ENCODE measurements around the gene SLC13A4. TPM values are rescaled to one million over a fixed set of nuclear protein-coding genes. Genes with fewer than 3 reads are reported as not detected.

Gene SLC13A4
- total and polyA plus RNA-seq, 2 of the 13 experiments (the other 11 are each of a cell fraction or from before 2014, with no cell fraction given): 0.04 TPM; not detected in 1

GRCh38 chr7:135662373-135663114, 65.4 kb downstream of the SLC13A4 start, which contains the start of gene STMP1 (continued):
- TF ChIP-seq CEBPG (CRISPR knock-in tag; IDR thresholded peaks at IDR 0.05) (peak; percentile 75), REL (CRISPR knock-in tag; conservative IDR thresholded peaks at IDR 0.05) (peak; percentile 70), ZNF354B (CRISPR knock-in tag; IDR thresholded peaks at IDR 0.05) (0 out of 2 replicates have a peak, but pooled peaks have one; percentile 41), SIX1 (CRISPR knock-in tag; IDR thresholded peaks at IDR 0.05; ENCODE audit: borderline replicate concordance) (no peak), CBX1 (IDR thresholded peaks at IDR 0.05; ENCODE audit: low read depth) (peak; percentile 44), CHD4 (IDR thresholded peaks at IDR 0.05; ENCODE audit: borderline replicate concordance, low read length) (no peak), ZNF564 (CRISPR knock-in tag; IDR thresholded peaks at IDR 0.05) (0 out of 2 replicates have a peak, but pooled peaks have one; percentile 60), ZFP37 (CRISPR knock-in tag; IDR thresholded peaks at IDR 0.05; ENCODE audit: borderline replicate concordance) (peak; percentile 46; the same call in 1 of the 2 replicates), SRSF4 (IDR thresholded peaks at IDR 0.05; ENCODE audit: low read depth, low read length, poor library complexity, severe bottlenecking) (no peak), ZNF234 (CRISPR knock-in tag; conservative IDR thresholded peaks at IDR 0.05) (no peak), RERE (CRISPR knock-in tag; IDR thresholded peaks at IDR 0.05; ENCODE audit: low read depth) (0 out of 2 replicates have a peak, but pooled peaks have one; percentile 31), TEAD2 (CRISPR knock-in tag; IDR thresholded peaks at IDR 0.05) (peak; percentile 88; the same call in 1 of the 2 replicates), ZNF331 (CRISPR knock-in tag; IDR thresholded peaks at IDR 0.05) (peak; percentile 89; the same call in 1 of the 2 replicates), ZNF678 (CRISPR knock-in tag; IDR thresholded peaks at IDR 0.05) (0 out of 2 replicates have a peak, but pooled peaks have one; percentile 62), MLX (CRISPR knock-in tag; IDR thresholded peaks at IDR 0.05) (0 out of 2 replicates have a peak, but pooled peaks have one; percentile 11), ZBTB44 (CRISPR knock-in tag; IDR thresholded peaks at IDR 0.05) (peak; percentile 58; the same call in 1 of the 2 replicates), POLR2G (IDR thresholded peaks at IDR 0.05; ENCODE audit: low read depth, low read length) (peak; percentile 98), E2F2 (CRISPR knock-in tag; IDR thresholded peaks at IDR 0.05; ENCODE audit: borderline replicate concordance) (peak; percentile 90), ZBTB14 (CRISPR knock-in tag; IDR thresholded peaks at IDR 0.05) (peak; percentile 52; the same call in 1 of the 2 replicates)

Measured in HepG2 (cell line).